HCEC 1CT (cell line): ENCODE results near the gene FBXO21.
"Not testable (repeated sequence)": the region's sequence is repeated elsewhere in the genome, so short reads cannot be mapped to it uniquely, and the experiment has no call there.

ENCODE experiments used
- DNase-seq: peaks from one replicate; pipeline ENCODE4 v3.0.0-alpha.2; 2017

Gene FBXO21

GRCh38 chr12:117130801-117131200 lies 59.5 kb downstream of the FBXO21 start:
- no peak for DNase-seq

GRCh38 chr12:117129391-117129790 lies 60.9 kb downstream of the FBXO21 start:
- DNase-seq = no peak

- no peak for DNase-seq
Observed at GRCh38 chr12:117127933-117128823, 62.1 kb downstream of the FBXO21 start.

- no peak for DNase-seq
Observed at GRCh38 chr12:117126335-117126734, 63.9 kb downstream of the FBXO21 start.

- no peak for DNase-seq
Observed at GRCh38 chr12:117125767-117126166, 64.5 kb downstream of the FBXO21 start.

GRCh38 chr12:117125272-117125613 lies 65.0 kb downstream of the FBXO21 start:
- DNase-seq = no peak

- no peak for DNase-seq
Observed at GRCh38 chr12:117124421-117125271, 65.6 kb downstream of the FBXO21 start.

GRCh38 chr12:117121441-117121840 lies 68.8 kb downstream of the FBXO21 start:
- DNase-seq = no peak

- no peak for DNase-seq
Observed at GRCh38 chr12:117120787-117121186, 69.5 kb downstream of the FBXO21 start.

GRCh38 chr12:117119592-117120198 lies 70.6 kb downstream of the FBXO21 start:
- no peak for DNase-seq

- DNase-seq = no peak
Observed at GRCh38 chr12:117118838-117119591, 71.3 kb downstream of the FBXO21 start.

- DNase-seq = no peak
Observed at GRCh38 chr12:117114784-117115183, 75.5 kb downstream of the FBXO21 start.

- no peak for DNase-seq
Observed at GRCh38 chr12:117113231-117113630, 77.0 kb downstream of the FBXO21 start.

GRCh38 chr12:117111821-117112595 lies 78.3 kb downstream of the FBXO21 start:
- no peak for DNase-seq

GRCh38 chr12:117111386-117111785 lies 78.9 kb downstream of the FBXO21 start:
- no peak for DNase-seq

- no peak for DNase-seq
Observed at GRCh38 chr12:117109943-117110635, 80.2 kb downstream of the FBXO21 start.

GRCh38 chr12:117105902-117106301 lies 84.4 kb downstream of the FBXO21 start:
- DNase-seq = no peak

- not testable (repeated sequence) for DNase-seq
Observed at GRCh38 chr12:117104003-117104402, 86.3 kb downstream of the FBXO21 start.

- DNase-seq = no peak
Observed at GRCh38 chr12:117102800-117103181, 87.5 kb downstream of the FBXO21 start.

- no peak for DNase-seq
Observed at GRCh38 chr12:117101953-117102799, 88.1 kb downstream of the FBXO21 start.
